A549 (cell line): ENCODE results near the gene NELFCD.

Source experiments
- CHD4 ChIP-seq: fragments of 200-600 bp; sonication (generic); IDR thresholded peaks from 2 replicates; pipeline ENCODE4 v1.6.1; 2016; ENCODE audit warnings: antibody characterized with exemption, mild to moderate bottlenecking, borderline replicate concordance
- CTCF ChIP-seq: fragments of >200 bp; sonication (Bioruptor Twin); formaldehyde crosslinking; IDR thresholded peaks from 3 replicates; pipeline ENCODE4 v1.5.1; 2016
- PBX3 ChIP-seq: IDR thresholded peaks from 2 replicates; pipeline ENCODE4 v1.6.1; 2012

GRCh38 chr20:58995461-58996225 lies 14.6 kb downstream of the NELFCD start:
- TF ChIP-seq CTCF, result no peak
- no peak for TF ChIP-seq CHD4
- TF ChIP-seq PBX3, result no peak
